ENCODE results near the gene TFAP2E. TPM values are rescaled to one million over a fixed set of nuclear protein-coding genes. Genes with fewer than 3 reads are reported as not detected.

TFAP2E gene
- total and polyA plus RNA-seq, 7 donors: 0.27 to 1.2 (median 0.55) TPM; not detected in 2

- Histone ChIP-seq H3K9me3 (no peaks in the 10 kb centered on the region), H3K36me3 (peaks cover 0 to 95% (median 31%) of the 10 kb centered on the region in 4 donors), H3K4me1 (no peaks in the 10 kb centered on the region), H3K27me3 (no peaks in the 10 kb centered on the region), H3K27ac (no peak overlapping the region), H3K4me3 (no peak overlapping the region)
- no peak for DNase-seq
- WGBS, 2 donors: 90 to 96% methylated on average over 6 of the region's 6 CpGs
- TF ChIP-seq POLR2AphosphoS5 (IDR thresholded peaks at IDR 0.05) (no peak), EP300 (IDR thresholded peaks at IDR 0.05) (no peak)
- TF ChIP-seq, protein P1, sequence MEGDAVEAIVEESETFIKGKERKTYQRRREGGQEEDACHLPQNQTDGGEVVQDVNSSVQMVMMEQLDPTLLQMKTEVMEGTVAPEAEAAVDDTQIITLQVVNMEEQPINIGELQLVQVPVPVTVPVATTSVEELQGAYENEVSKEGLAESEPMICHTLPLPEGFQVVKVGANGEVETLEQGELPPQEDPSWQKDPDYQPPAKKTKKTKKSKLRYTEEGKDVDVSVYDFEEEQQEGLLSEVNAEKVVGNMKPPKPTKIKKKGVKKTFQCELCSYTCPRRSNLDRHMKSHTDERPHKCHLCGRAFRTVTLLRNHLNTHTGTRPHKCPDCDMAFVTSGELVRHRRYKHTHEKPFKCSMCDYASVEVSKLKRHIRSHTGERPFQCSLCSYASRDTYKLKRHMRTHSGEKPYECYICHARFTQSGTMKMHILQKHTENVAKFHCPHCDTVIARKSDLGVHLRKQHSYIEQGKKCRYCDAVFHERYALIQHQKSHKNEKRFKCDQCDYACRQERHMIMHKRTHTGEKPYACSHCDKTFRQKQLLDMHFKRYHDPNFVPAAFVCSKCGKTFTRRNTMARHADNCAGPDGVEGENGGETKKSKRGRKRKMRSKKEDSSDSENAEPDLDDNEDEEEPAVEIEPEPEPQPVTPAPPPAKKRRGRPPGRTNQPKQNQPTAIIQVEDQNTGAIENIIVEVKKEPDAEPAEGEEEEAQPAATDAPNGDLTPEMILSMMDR (IDR thresholded peaks at IDR 0.05): no peak
- intact Hi-C loops (cut with DNase I): no loop called here
Measured at GRCh38 chr1:35605071-35605866, 32.2 kb downstream of the TFAP2E start.

GRCh38 chr1:35605867-35606182 lies 32.7 kb downstream of the TFAP2E start:
- WGBS, 2 donors: 94 to 95% methylated on average over 4 of the region's 4 CpGs
- TF ChIP-seq POLR2AphosphoS5 (IDR thresholded peaks at IDR 0.05) (no peak), EP300 (IDR thresholded peaks at IDR 0.05) (no peak), POLR2A (IDR thresholded peaks at IDR 0.05) (no peak)
- TF ChIP-seq, protein P1 (IDR thresholded peaks at IDR 0.05): no peak
- Histone ChIP-seq H3K4me1 (no peaks in the 10 kb centered on the region), H3K9me3 (no peaks in the 10 kb centered on the region), H3K4me3 (no peak overlapping the region), H3K27ac (no peak overlapping the region), H3K27me3 (no peaks in the 10 kb centered on the region), H3K36me3 (peaks cover 0 to 95% (median 31%) of the 10 kb centered on the region in 4 donors)
- DNase-seq: no peak
- intact Hi-C loops (cut with DNase I): no loop called here

DNA sequence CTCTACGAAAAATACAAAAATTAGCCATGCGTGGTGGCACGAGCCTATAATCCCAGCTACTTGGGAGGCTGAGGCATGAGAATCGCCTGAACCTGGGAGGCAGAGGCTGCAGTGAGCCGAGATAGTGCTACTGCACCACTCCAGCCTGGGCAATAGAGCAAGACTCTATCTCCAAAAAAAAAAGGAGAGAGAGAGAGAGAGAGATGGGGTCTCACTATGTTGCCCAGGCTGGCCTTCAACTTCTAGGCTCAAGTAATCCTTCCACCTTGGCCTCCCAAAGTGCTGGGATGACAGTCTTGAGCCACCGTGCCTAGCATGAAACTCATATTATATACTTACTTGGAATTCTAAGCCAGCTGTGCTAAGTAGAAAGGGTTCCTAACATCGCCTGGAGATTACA lies 38.5 kb downstream of the TFAP2E start:
- intact Hi-C loops (cut with DNase I): no loop called here
- TF ChIP-seq, protein P1 (IDR thresholded peaks at IDR 0.05): no peak
- TF ChIP-seq POLR2AphosphoS5 (IDR thresholded peaks at IDR 0.05) (no peak), POLR2A (IDR thresholded peaks at IDR 0.05) (no peak), EP300 (IDR thresholded peaks at IDR 0.05) (no peak)
- Histone ChIP-seq H3K27ac (no peak overlapping the region), H3K27me3 (no peaks in the 10 kb centered on the region), H3K4me1 (no peaks in the 10 kb centered on the region), H3K9me3 (no peaks in the 10 kb centered on the region), H3K36me3 (peaks cover 0 to 78% (median 14%) of the 10 kb centered on the region in 4 donors), H3K4me3 (no peak overlapping the region)
- DNase-seq: no peak
- 98% methylated on average over 7 of the region's 7 CpGs for WGBS, 2 donors

- no peak for TF ChIP-seq POLR2A (IDR thresholded peaks at IDR 0.05)
- TF ChIP-seq EP300 (IDR thresholded peaks at IDR 0.05): no peak
- no peak for TF ChIP-seq POLR2AphosphoS5 (IDR thresholded peaks at IDR 0.05)
- TF ChIP-seq, protein P1 (IDR thresholded peaks at IDR 0.05): no peak
- WGBS, 2 donors: 93 to 96% methylated on average over 8 of the region's 8 CpGs
- no peak overlapping the region for H3K4me3 ChIP-seq
- no peak for DNase-seq
- intact Hi-C loops (cut with DNase I): no loop called here
- H3K27ac ChIP-seq: no peak overlapping the region
- H3K9me3 ChIP-seq: no peaks in the 10 kb centered on the region
- H3K27me3 ChIP-seq: no peaks in the 10 kb centered on the region
- peaks cover 0 to 67% (median 2%) of the 10 kb centered on the region in 4 donors for H3K36me3 ChIP-seq
- H3K4me1 ChIP-seq: no peaks in the 10 kb centered on the region
Measured at GRCh38 chr1:35615440-35615839, 42.3 kb downstream of the TFAP2E start.

Measured in sigmoid colon (tissue), 7 donors.